Uterus (tissue), 4 donors: Measurements from ENCODE around the gene XIAP. TPM values are rescaled to one million over a fixed set of nuclear protein-coding genes. Genes with fewer than 3 reads are reported as not detected.
"Not testable (repeated sequence)": the region's sequence is repeated elsewhere in the genome, so short reads cannot be mapped to it uniquely, and the experiment has no call there.

Source experiments
- DNase-seq, 2 donors: peaks; one replicate each; pipeline ENCODE4 v3.0.0-alpha.2; 2019 to 2020
- H3K27ac ChIP-seq, 2 donors: fragments of 200-600 bp; sonication (generic); 1 replicate in 1 of 2; 2 replicates in 1 of 2; pipeline ENCODE4 v1.5.1; 2016 to 2018
- H3K27me3 ChIP-seq, 2 donors: fragments of 200-600 bp; sonication (generic); one replicate each; pipeline ENCODE4 v1.5.1; 2018 to 2019; ENCODE audit warnings: control low read depth in 1 of 2
- H3K36me3 ChIP-seq, 2 donors: fragments of 200-600 bp; sonication (generic); one replicate each; pipeline ENCODE4 v1.5.1; 2019; ENCODE audit warnings: control low read depth in 1 of 2
- H3K4me1 ChIP-seq, 2 donors: fragments of 200-600 bp; sonication (generic); one replicate each; pipeline ENCODE4 v1.5.1; 2018 to 2019; ENCODE audit warnings: control low read depth in 1 of 2
- H3K4me3 ChIP-seq, 2 donors: fragments of 200-600 bp; sonication (generic); 1 replicate in 1 of 2; 2 replicates in 1 of 2; pipeline ENCODE4 v1.5.1; 2018 to 2019; ENCODE audit warnings: mild to moderate bottlenecking in 1 of 2
- H3K9me3 ChIP-seq, 2 donors: fragments of 200-600 bp; sonication (generic); one replicate each; pipeline ENCODE4 v1.5.1; 2019; ENCODE audit warnings: control low read depth in 1 of 2
- POLR2A ChIP-seq, 2 donors: fragments of 450-650 bp; IDR thresholded peaks; one replicate each; pipeline ENCODE4 v1.6.1; 2016; ENCODE audit warnings: antibody characterized with exemption in 2 of 2, mild to moderate bottlenecking in 1 of 2, moderate library complexity in 1 of 2
- intact Hi-C: fragments of 100-400 bp; cut with DNase I; formaldehyde crosslinking; loops from one replicate; pipeline ENCODE4 v1.15.1; 2023; ENCODE audit warnings: low total_unique reads
- total RNA-seq, 4 donors: library from RNA; depleted of rRNA in 3 of 4; stranded (reverse); fragments of >200 nt in 3 of 4; gene quantifications; one replicate each; pipeline versions ENCODE4 v1.1.0 to v1.2.4, GENCODE V29; 2014 to 2023
- TF ChIP-seq, protein P1 (sequence below), 4 experiments: fragments of 200-600 bp in 2 of 4; fragments of 450-650 bp in 2 of 4; sonication (generic) in 2 of 4; IDR thresholded peaks; one replicate each; pipeline ENCODE4 v1.5.1; 2016 to 2019; ENCODE audit warnings: antibody characterized with exemption in 4 of 4, mild to moderate bottlenecking in 2 of 4, moderate library complexity in 1 of 4
- donor health status: DM: yes; HTN: yes; CAD: no.

The XIAP gene
- total RNA-seq, 4 donors from 2014 or later = 4.9 to 83.5 (median 56.6) TPM

GRCh38 chrX:123846577-123847038 is 13.2 kb upstream of the XIAP start:
- H3K27ac ChIP-seq = no peak overlapping the region
- H3K4me3 ChIP-seq = no peak overlapping the region
- no peak for DNase-seq
- H3K9me3 ChIP-seq = no peaks in the 10 kb centered on the region
- no peaks in the 10 kb centered on the region for H3K4me1 ChIP-seq
- intact Hi-C loops = no loop called here
- no peaks in the 10 kb centered on the region for H3K27me3 ChIP-seq
- TF ChIP-seq, protein P1, sequence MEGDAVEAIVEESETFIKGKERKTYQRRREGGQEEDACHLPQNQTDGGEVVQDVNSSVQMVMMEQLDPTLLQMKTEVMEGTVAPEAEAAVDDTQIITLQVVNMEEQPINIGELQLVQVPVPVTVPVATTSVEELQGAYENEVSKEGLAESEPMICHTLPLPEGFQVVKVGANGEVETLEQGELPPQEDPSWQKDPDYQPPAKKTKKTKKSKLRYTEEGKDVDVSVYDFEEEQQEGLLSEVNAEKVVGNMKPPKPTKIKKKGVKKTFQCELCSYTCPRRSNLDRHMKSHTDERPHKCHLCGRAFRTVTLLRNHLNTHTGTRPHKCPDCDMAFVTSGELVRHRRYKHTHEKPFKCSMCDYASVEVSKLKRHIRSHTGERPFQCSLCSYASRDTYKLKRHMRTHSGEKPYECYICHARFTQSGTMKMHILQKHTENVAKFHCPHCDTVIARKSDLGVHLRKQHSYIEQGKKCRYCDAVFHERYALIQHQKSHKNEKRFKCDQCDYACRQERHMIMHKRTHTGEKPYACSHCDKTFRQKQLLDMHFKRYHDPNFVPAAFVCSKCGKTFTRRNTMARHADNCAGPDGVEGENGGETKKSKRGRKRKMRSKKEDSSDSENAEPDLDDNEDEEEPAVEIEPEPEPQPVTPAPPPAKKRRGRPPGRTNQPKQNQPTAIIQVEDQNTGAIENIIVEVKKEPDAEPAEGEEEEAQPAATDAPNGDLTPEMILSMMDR (IDR thresholded peaks at IDR 0.05) = no peak
- no peak for TF ChIP-seq POLR2A (IDR thresholded peaks at IDR 0.05)
- no peaks in the 10 kb centered on the region for H3K36me3 ChIP-seq

GRCh38 chrX:123847056-123847455 is 12.8 kb upstream of the XIAP start:
- Histone ChIP-seq H3K9me3 (no peaks in the 10 kb centered on the region), H3K4me3 (no peak overlapping the region), H3K4me1 (no peaks in the 10 kb centered on the region), H3K27me3 (no peaks in the 10 kb centered on the region), H3K36me3 (no peaks in the 10 kb centered on the region), H3K27ac (no peak overlapping the region)
- TF ChIP-seq POLR2A (IDR thresholded peaks at IDR 0.05) = no peak
- TF ChIP-seq, protein P1 (IDR thresholded peaks at IDR 0.05) = no peak
- intact Hi-C loops = no loop called here
- no peak for DNase-seq

DNA sequence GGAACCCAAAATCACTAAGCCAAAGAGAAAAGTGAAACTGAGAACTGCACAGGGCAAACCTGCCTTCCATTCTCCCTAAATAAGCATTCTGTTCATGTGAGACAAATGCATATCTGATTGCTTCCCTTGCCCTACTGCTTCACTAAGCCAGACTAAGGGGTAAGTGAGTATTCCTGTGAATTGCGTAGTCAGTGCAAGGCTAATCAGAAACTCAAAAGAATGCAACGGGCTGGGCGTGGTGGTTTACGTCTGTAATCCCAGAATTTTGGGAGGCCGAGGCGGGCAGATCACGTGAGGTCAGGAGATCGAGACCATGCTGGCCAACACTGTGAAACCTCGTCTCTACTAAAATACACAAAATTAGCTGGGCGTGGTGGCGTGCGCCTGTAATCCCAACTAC is 10.8 kb upstream of the XIAP start:
- H3K9me3 ChIP-seq = no peaks in the 10 kb centered on the region
- H3K27me3 ChIP-seq = no peaks in the 10 kb centered on the region
- intact Hi-C loops = no loop called here
- H3K4me1 ChIP-seq = no peaks in the 10 kb centered on the region
- H3K27ac ChIP-seq = no peak overlapping the region
- no peak for DNase-seq
- no peaks in the 10 kb centered on the region for H3K36me3 ChIP-seq
- TF ChIP-seq POLR2A (IDR thresholded peaks at IDR 0.05) = no peak
- TF ChIP-seq, protein P1 (IDR thresholded peaks at IDR 0.05) = no peak
- no peak overlapping the region for H3K4me3 ChIP-seq

GRCh38 chrX:123849906-123850305 is 9.9 kb upstream of the XIAP start:
- H3K27me3 ChIP-seq, H3K27ac ChIP-seq, H3K4me1 ChIP-seq, intact Hi-C loops, H3K9me3 ChIP-seq, H3K4me3 ChIP-seq, H3K36me3 ChIP-seq, DNase-seq: not testable (repeated sequence)

DNA sequence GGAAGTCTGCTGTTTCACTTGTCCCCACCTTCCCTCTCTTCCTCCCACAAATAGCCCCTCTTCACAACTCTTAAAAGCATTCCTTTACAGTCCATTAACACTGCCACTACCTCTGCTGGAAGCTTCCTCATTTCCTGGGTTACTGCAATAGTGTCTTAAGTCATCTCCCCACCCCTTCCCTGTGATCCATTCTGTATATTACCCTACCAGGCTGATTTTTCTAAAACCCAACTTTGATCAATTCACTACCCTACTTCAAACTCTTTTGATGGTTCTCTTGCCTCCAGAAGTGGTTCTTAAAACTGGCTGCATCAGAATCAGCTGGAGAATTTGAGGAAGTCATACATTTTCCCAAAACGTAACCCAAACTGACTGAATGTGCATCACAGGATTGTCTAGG is 8.8 kb upstream of the XIAP start:
- intact Hi-C loops = no loop called here
- Histone ChIP-seq H3K4me3 (no peak overlapping the region), H3K4me1 (no peaks in the 10 kb centered on the region), H3K9me3 (no peaks in the 10 kb centered on the region), H3K36me3 (no peaks in the 10 kb centered on the region), H3K27me3 (no peaks in the 10 kb centered on the region), H3K27ac (no peak overlapping the region)
- TF ChIP-seq, protein P1 (IDR thresholded peaks at IDR 0.05) = no peak
- TF ChIP-seq POLR2A (IDR thresholded peaks at IDR 0.05) = no peak
- no peak for DNase-seq

- DNase-seq = no peak
- Histone ChIP-seq H3K36me3 (no peaks in the 10 kb centered on the region), H3K27ac (no peak overlapping the region), H3K4me1 (no peaks in the 10 kb centered on the region), H3K9me3 (no peaks in the 10 kb centered on the region), H3K27me3 (no peaks in the 10 kb centered on the region), H3K4me3 (no peak overlapping the region)
- TF ChIP-seq POLR2A (IDR thresholded peaks at IDR 0.05) = no peak
- TF ChIP-seq, protein P1 (IDR thresholded peaks at IDR 0.05) = no peak
- intact Hi-C loops = no loop called here
Measured at GRCh38 chrX:123854329-123854728, 5.5 kb upstream of the XIAP start.
